HEK293 (cell line): ENCODE measurements around the gene NR3C1.

ENCODE experiments used
- CTCF ChIA-PET: fragments of 350-600 bp; formaldehyde crosslinking; extraction: SDS; loops from one replicate; lab custom pipeline; 2021; ENCODE audit warnings: antibody characterized with exemption; lab: Yijun Ruan, JAX
- POLR2A ChIA-PET: fragments of 300-600 bp; formaldehyde crosslinking; extraction: SDS; loops from one replicate; lab custom pipeline; 2020; ENCODE audit warnings: antibody characterized with exemption, inconsistent platforms; lab: Yijun Ruan, JAX
- H3K27ac ChIP-seq: fragments of 200-500 bp; sonication (Bioruptor generic); 2 replicates; pipeline ENCODE4 v1.5.1; 2014; ENCODE audit warnings: low read depth, low read length, control low read depth, inconsistent platforms; ENCODE audit errors: extremely low read depth
- H3K36me3 ChIP-seq, 2 experiments: fragments of 200-500 bp in 1 of 2; sonication (Bioruptor generic) in 1 of 2; 1 replicate in 1 of 2; 2 replicates in 1 of 2; pipeline ENCODE4 v1.5.1; 2014 to 2017; ENCODE audit warnings: inconsistent platforms in 2 of 2, low read length in 2 of 2; ENCODE audit not compliant: control insufficient read depth in 2 of 2, insufficient read depth in 1 of 2
- H3K4me1 ChIP-seq: fragments of 200-500 bp; sonication (Bioruptor generic); 2 replicates; pipeline ENCODE4 v1.5.1; 2014; ENCODE audit warnings: mild to moderate bottlenecking, low read length, inconsistent platforms; ENCODE audit not compliant: control insufficient read depth, insufficient read depth
- H3K4me3 ChIP-seq: 2 replicates; pipeline ENCODE4 v1.5.1; 2011; ENCODE audit warnings: low read depth, mild to moderate bottlenecking, control low read depth, low read length, moderate library complexity
- H3K9me3 ChIP-seq: fragments of 200-500 bp; sonication (Bioruptor generic); 2 replicates; pipeline ENCODE4 v1.5.1; 2014; ENCODE audit warnings: low read depth, low read length, inconsistent platforms; ENCODE audit not compliant: control insufficient read depth, insufficient read depth
- GLI4 ChIP-seq: fragments of 450-650 bp; formaldehyde crosslinking; IDR thresholded peaks from 2 replicates; pipeline ENCODE4 v1.5.1; 2016; ENCODE audit warnings: missing biosample characterization, missing genetic modification characterization
- GLIS1 ChIP-seq: fragments of 450-650 bp; formaldehyde crosslinking; IDR thresholded peaks from 2 replicates; pipeline ENCODE4 v1.5.1; 2016; ENCODE audit warnings: missing biosample characterization, missing genetic modification characterization
- HOXD13 ChIP-seq: sonication (generic); formaldehyde crosslinking; IDR thresholded peaks from 2 replicates; pipeline ENCODE4 v1.8.0; 2022; ENCODE audit warnings: missing genetic modification reagents, borderline replicate concordance
- OSR2 ChIP-seq: fragments of 450-650 bp; formaldehyde crosslinking; IDR thresholded peaks from 2 replicates; pipeline ENCODE4 v1.5.1; 2016; ENCODE audit warnings: missing biosample characterization, missing genetic modification characterization
- PRDM10 ChIP-seq: fragments of 450-650 bp; formaldehyde crosslinking; IDR thresholded peaks from 2 replicates; pipeline ENCODE4 v1.5.1; 2016; ENCODE audit warnings: missing biosample characterization, missing genetic modification characterization
- SCRT2 ChIP-seq: fragments of 450-650 bp; formaldehyde crosslinking; IDR thresholded peaks from 2 replicates; pipeline ENCODE4 v1.5.1; 2016; ENCODE audit warnings: missing biosample characterization, missing genetic modification characterization
- TRIM28 ChIP-seq: IDR thresholded peaks from 2 replicates; pipeline ENCODE4 v1.6.1; 2011; ENCODE audit warnings: low read length, control low read depth, borderline replicate concordance
- ZBTB11 ChIP-seq: fragments of 450-650 bp; formaldehyde crosslinking; conservative IDR thresholded peaks from 2 replicates; pipeline ENCODE4 v1.5.1; 2016; ENCODE audit warnings: low read depth, missing biosample characterization, missing genetic modification characterization
- ZBTB20 ChIP-seq: fragments of 450-650 bp; formaldehyde crosslinking; IDR thresholded peaks from 2 replicates; pipeline ENCODE4 v1.5.1; 2016; ENCODE audit warnings: missing biosample characterization, missing genetic modification characterization
- ZBTB44 ChIP-seq: fragments of 450-650 bp; IDR thresholded peaks from 2 replicates; pipeline ENCODE4 v1.5.1; 2018; ENCODE audit warnings: missing biosample characterization, mild to moderate bottlenecking, missing genetic modification characterization
- ZBTB49 ChIP-seq: fragments of 450-650 bp; formaldehyde crosslinking; IDR thresholded peaks from 2 replicates; pipeline ENCODE4 v1.5.1; 2016; ENCODE audit warnings: missing biosample characterization, missing genetic modification characterization, low read depth
- ZBTB8A ChIP-seq: fragments of 450-650 bp; formaldehyde crosslinking; IDR thresholded peaks from 2 replicates; pipeline ENCODE4 v1.5.1; 2016; ENCODE audit warnings: missing biosample characterization, missing genetic modification characterization
- ZNF174 ChIP-seq: fragments of 450-650 bp; formaldehyde crosslinking; IDR thresholded peaks from 2 replicates; pipeline ENCODE4 v1.5.0; 2017; ENCODE audit warnings: missing biosample characterization, mild to moderate bottlenecking, missing genetic modification characterization
- ZNF239 ChIP-seq: fragments of 450-650 bp; formaldehyde crosslinking; IDR thresholded peaks from 2 replicates; pipeline ENCODE4 v1.5.1; 2016; ENCODE audit warnings: missing biosample characterization, missing genetic modification characterization
- ZNF37A ChIP-seq: fragments of 450-650 bp; IDR thresholded peaks from 2 replicates; pipeline ENCODE4 v1.5.1; 2018; ENCODE audit warnings: missing biosample characterization, missing genetic modification characterization
- ZNF449 ChIP-seq: fragments of 450-650 bp; formaldehyde crosslinking; IDR thresholded peaks from 2 replicates; pipeline ENCODE4 v1.5.1; 2017; ENCODE audit warnings: missing biosample characterization, mild to moderate bottlenecking, missing genetic modification characterization, moderate library complexity
- ZNF501 ChIP-seq: fragments of 450-650 bp; formaldehyde crosslinking; IDR thresholded peaks from 2 replicates; pipeline ENCODE4 v1.5.1; 2016; ENCODE audit warnings: missing biosample characterization, missing genetic modification characterization
- ZNF548 ChIP-seq: fragments of 450-650 bp; formaldehyde crosslinking; IDR thresholded peaks from 2 replicates; pipeline ENCODE4 v1.5.1; 2016; ENCODE audit warnings: missing biosample characterization, missing genetic modification characterization
- ZNF623 ChIP-seq: fragments of 450-650 bp; formaldehyde crosslinking; IDR thresholded peaks from 2 replicates; pipeline ENCODE4 v1.5.1; 2016; ENCODE audit warnings: missing biosample characterization, missing genetic modification characterization
- ZNF692 ChIP-seq: fragments of 450-650 bp; formaldehyde crosslinking; IDR thresholded peaks from 2 replicates; pipeline ENCODE4 v1.5.1; 2016; ENCODE audit warnings: missing biosample characterization, missing genetic modification characterization
- ZXDB ChIP-seq: fragments of 450-650 bp; formaldehyde crosslinking; IDR thresholded peaks from 2 replicates; pipeline ENCODE4 v1.5.1; 2016; ENCODE audit warnings: missing biosample characterization, missing genetic modification characterization

The NR3C1 gene

GRCh38 chr5:143432658-143433239 is 29.3 kb upstream of the NR3C1 start (continued):
- TF ChIP-seq ZBTB49 (tag by site-specific recombination) (no peak), ZBTB11 (tag by site-specific recombination) (no peak), ZNF174 (tag by site-specific recombination) (no peak), ZNF501 (tag by site-specific recombination) (0 out of 2 replicates have a peak, but pooled peaks have one; percentile 23), SCRT2 (peak; percentile 59; the same call in 1 of the 2 replicates), ZBTB8A (no peak), TRIM28 (no peak), HOXD13 (0 out of 2 replicates have a peak, but pooled peaks have one; percentile 25), ZNF449 (tag by site-specific recombination) (no peak), ZNF623 (tag by site-specific recombination) (no peak), GLI4 (tag by site-specific recombination) (no peak), ZBTB44 (tag by site-specific recombination) (no peak), ZNF692 (tag by site-specific recombination) (no peak), ZNF548 (tag by site-specific recombination) (no peak), ZNF239 (tag by site-specific recombination) (no peak)

GRCh38 chr5:143431789-143432188 is 28.3 kb upstream of the NR3C1 start:
- Histone ChIP-seq H3K9me3 (no peaks in the 10 kb centered on the region), H3K36me3 (no peaks in the 10 kb centered on the region), H3K4me1 (peaks cover 13% of the 10 kb centered on the region), H3K27ac (no peak overlapping the region; the same call in 1 of the 2 replicates), H3K4me3 (no peak overlapping the region)
- ChIA-PET CTCF (no interaction called here), POLR2A (no interaction called here)
- TF ChIP-seq ZXDB (0 out of 2 replicates have a peak, but pooled peaks have one; percentile 15), OSR2 (tag by site-specific recombination) (peak; percentile 67), GLI4 (tag by site-specific recombination) (no peak), ZBTB20 (tag by site-specific recombination) (peak; percentile 20; the same call in 1 of the 2 replicates), PRDM10 (peak; percentile 57), GLIS1 (tag by site-specific recombination) (peak; percentile 78), ZNF37A (tag by site-specific recombination) (no peak)
